ENCODE results near the gene TUBB8. TPM values are rescaled to one million over a fixed set of nuclear protein-coding genes. Genes with fewer than 3 reads are reported as not detected.

Gene TUBB8
- polyA plus RNA-seq, 3 donors, result 0.43 TPM; not detected in 2

DNA sequence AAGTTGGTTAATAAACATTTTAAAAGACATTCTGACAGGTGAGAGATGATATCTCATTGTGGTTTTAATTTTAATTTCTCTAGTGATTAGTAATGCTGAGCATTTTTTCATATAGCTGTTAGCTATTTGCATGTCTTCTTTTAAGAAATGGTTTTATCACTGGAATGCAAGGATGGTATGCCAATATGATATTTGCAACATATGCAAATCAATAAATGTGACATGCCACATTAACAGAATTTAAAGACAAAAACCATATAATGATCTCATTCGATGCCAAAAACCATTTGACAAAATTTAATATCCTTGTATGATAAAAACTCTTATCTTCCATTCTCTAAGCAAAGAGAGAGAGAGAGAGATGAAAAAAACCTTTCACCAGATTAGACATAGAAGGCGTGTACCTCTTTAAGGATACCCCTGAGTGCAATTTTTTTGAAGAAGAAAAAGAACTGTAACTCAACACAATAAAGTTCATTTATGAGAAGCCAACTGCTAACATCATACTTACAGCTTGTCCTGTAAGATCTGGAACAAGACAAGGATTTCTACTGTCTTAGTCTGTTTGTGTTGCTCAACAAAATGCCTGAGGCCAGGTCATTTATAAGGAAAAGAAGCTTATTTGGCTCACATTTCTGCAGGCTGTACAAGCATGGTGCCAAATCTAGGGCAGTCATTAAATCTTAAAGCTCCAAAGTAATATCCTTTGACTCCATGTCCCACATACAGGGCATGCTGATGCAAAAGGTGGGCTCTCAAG lies 46.4 kb upstream of the TUBB8 start:
- no peak overlapping the region for H3K4me3 ChIP-seq (replicated peaks in 1 of 3; ENCODE audit: low read depth in 2 of 3, low read length in 3 of 3)
- H2AFZ ChIP-seq (ENCODE audit: insufficient read depth, low read depth, low read length, poor library complexity, severe bottlenecking), result no peak overlapping the region
- H3K27ac Mint-ChIP-seq, result no peak overlapping the region
- no peaks in the 10 kb centered on the region for H4K20me1 ChIP-seq (ENCODE audit: insufficient read depth, low read length)
- H3K9me3 ChIP-seq (replicated peaks in 1 of 2; ENCODE audit: control insufficient read depth in 1 of 2, insufficient read depth in 1 of 2, low read length in 2 of 2), result peaks cover 31 to 32% of the 10 kb centered on the region in 2 donors
- intact Hi-C loops (cut with micrococcal nuclease), result no loop called here
- H3K27me3 ChIP-seq (ENCODE audit: control insufficient read depth in 2 of 2, insufficient read depth in 2 of 2, low read length in 2 of 2), result no peaks in the 10 kb centered on the region
- TF ChIP-seq, protein P1, sequence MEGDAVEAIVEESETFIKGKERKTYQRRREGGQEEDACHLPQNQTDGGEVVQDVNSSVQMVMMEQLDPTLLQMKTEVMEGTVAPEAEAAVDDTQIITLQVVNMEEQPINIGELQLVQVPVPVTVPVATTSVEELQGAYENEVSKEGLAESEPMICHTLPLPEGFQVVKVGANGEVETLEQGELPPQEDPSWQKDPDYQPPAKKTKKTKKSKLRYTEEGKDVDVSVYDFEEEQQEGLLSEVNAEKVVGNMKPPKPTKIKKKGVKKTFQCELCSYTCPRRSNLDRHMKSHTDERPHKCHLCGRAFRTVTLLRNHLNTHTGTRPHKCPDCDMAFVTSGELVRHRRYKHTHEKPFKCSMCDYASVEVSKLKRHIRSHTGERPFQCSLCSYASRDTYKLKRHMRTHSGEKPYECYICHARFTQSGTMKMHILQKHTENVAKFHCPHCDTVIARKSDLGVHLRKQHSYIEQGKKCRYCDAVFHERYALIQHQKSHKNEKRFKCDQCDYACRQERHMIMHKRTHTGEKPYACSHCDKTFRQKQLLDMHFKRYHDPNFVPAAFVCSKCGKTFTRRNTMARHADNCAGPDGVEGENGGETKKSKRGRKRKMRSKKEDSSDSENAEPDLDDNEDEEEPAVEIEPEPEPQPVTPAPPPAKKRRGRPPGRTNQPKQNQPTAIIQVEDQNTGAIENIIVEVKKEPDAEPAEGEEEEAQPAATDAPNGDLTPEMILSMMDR (IDR thresholded peaks at IDR 0.05), result no peak
- H3K27ac ChIP-seq (ENCODE audit: low read depth in 1 of 2, low read length in 2 of 2), result no peak overlapping the region
- H3K9ac ChIP-seq (ENCODE audit: insufficient read depth, low read length, poor library complexity, severe bottlenecking), result no peak overlapping the region
- H3K27me3 Mint-ChIP-seq (ENCODE audit: low read depth in 3 of 3), result peaks cover 0 to 5% (median 3%) of the 10 kb centered on the region in 3 donors
- H3K9me3 Mint-ChIP-seq, result peaks cover 19 to 44% (median 34%) of the 10 kb centered on the region in 7 donors
- no peaks in the 10 kb centered on the region for H3K4me1 ChIP-seq (ENCODE audit: control insufficient read depth in 1 of 2, insufficient read depth in 2 of 2, low read length in 2 of 2)
- H3K4me3 Mint-ChIP-seq, result no peak overlapping the region
- no peak for DNase-seq
- no peaks in the 10 kb centered on the region for H3K36me3 Mint-ChIP-seq
- no peaks in the 10 kb centered on the region for H3K36me3 ChIP-seq (replicated peaks in 1 of 2; ENCODE audit: control insufficient read depth in 1 of 2, insufficient read depth in 2 of 2, low read length in 2 of 2)
- no peaks in the 10 kb centered on the region for H3K4me1 Mint-ChIP-seq
- no peaks in the 10 kb centered on the region for H3K79me2 ChIP-seq (ENCODE audit: insufficient read depth, low read length)
- no peak overlapping the region for H3K4me2 ChIP-seq (replicated peaks; ENCODE audit: extremely low read depth, low read length, poor library complexity, severe bottlenecking)
- no CpG with 5 or more reads among the region's 2 CpGs for WGBS (ENCODE audit: insufficient coverage)

DNA sequence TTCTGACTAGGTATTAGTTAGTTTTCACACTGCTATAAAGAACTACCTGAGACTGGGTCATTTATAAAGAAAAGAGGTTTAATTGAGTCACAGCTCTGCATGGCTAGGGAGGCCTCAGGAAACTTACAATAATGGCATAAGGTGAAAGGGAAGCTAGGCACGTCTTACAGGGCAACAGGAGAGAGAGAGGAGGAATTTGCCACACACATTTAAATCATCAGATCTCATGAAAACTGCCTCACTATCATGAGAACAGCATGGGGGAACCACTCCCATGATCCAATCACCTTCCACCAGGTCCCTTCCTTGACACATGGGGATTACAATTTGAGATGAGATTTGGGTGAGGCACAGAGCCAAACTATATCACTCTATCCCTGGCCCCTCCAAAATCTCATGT lies 45.5 kb upstream of the TUBB8 start:
- Mint-ChIP-seq H3K27ac (no peak overlapping the region), H3K27me3 (ENCODE audit: low read depth in 3 of 3) (peaks cover 0 to 5% (median 3%) of the 10 kb centered on the region in 3 donors), H3K9me3 (peaks cover 19 to 38% (median 30%) of the 10 kb centered on the region in 7 donors), H3K4me1 (no peaks in the 10 kb centered on the region), H3K4me3 (no peak overlapping the region), H3K36me3 (no peaks in the 10 kb centered on the region)
- WGBS (ENCODE audit: insufficient coverage), result no CpG with 5 or more reads among the region's 1 CpG
- H3K27ac ChIP-seq (ENCODE audit: low read depth in 1 of 2, low read length in 2 of 2), result no peak overlapping the region
- no peaks in the 10 kb centered on the region for H4K20me1 ChIP-seq (ENCODE audit: insufficient read depth, low read length)
- H2AFZ ChIP-seq (ENCODE audit: insufficient read depth, low read depth, low read length, poor library complexity, severe bottlenecking), result no peak overlapping the region
- TF ChIP-seq, protein P1 (IDR thresholded peaks at IDR 0.05), result no peak
- no peaks in the 10 kb centered on the region for H3K27me3 ChIP-seq (ENCODE audit: control insufficient read depth in 2 of 2, insufficient read depth in 2 of 2, low read length in 2 of 2)
- H3K36me3 ChIP-seq (replicated peaks in 1 of 2; ENCODE audit: control insufficient read depth in 1 of 2, insufficient read depth in 2 of 2, low read length in 2 of 2), result no peaks in the 10 kb centered on the region
- H3K9ac ChIP-seq (ENCODE audit: insufficient read depth, low read length, poor library complexity, severe bottlenecking), result no peak overlapping the region
- no peak overlapping the region for H3K4me3 ChIP-seq (replicated peaks in 1 of 3; ENCODE audit: low read depth in 2 of 3, low read length in 3 of 3)
- H3K9me3 ChIP-seq (replicated peaks in 1 of 2; ENCODE audit: control insufficient read depth in 1 of 2, insufficient read depth in 1 of 2, low read length in 2 of 2), result peaks cover 31 to 32% of the 10 kb centered on the region in 2 donors
- intact Hi-C loops (cut with micrococcal nuclease), result no loop called here
- no peak for DNase-seq
- H3K79me2 ChIP-seq (ENCODE audit: insufficient read depth, low read length), result no peaks in the 10 kb centered on the region
- no peak overlapping the region for H3K4me2 ChIP-seq (replicated peaks; ENCODE audit: extremely low read depth, low read length, poor library complexity, severe bottlenecking)
- no peaks in the 10 kb centered on the region for H3K4me1 ChIP-seq (ENCODE audit: control insufficient read depth in 1 of 2, insufficient read depth in 2 of 2, low read length in 2 of 2)
